ENCODE data around the gene MARCHF3.

MARCHF3 gene

GRCh38 chr5:127004721-127005120, 25.6 kb downstream of the MARCHF3 start:
- H3K4me3 ChIP-seq (IDR thresholded peaks at IDR 0.05; ENCODE audit: insufficient read depth, low read depth, low read length) = no peak overlapping the region
- peaks cover 5% of the 10 kb centered on the region for H3K4me1 ChIP-seq (ENCODE audit: low read depth, poor library complexity, severe bottlenecking)
- no peaks in the 10 kb centered on the region for H3K79me2 ChIP-seq (ENCODE audit: insufficient read depth, low read depth)
- H3K36me3 ChIP-seq (ENCODE audit: insufficient read depth) = no peaks in the 10 kb centered on the region
- H3K9ac ChIP-seq = no peak overlapping the region
- no peaks in the 10 kb centered on the region for H3K27me3 ChIP-seq (ENCODE audit: insufficient read depth, low read depth)
- no peak overlapping the region for H3K27ac ChIP-seq
- H2AFZ ChIP-seq (ENCODE audit: low read depth) = no peak overlapping the region
- H3K4me2 ChIP-seq = no peak overlapping the region
- H4K20me1 ChIP-seq (ENCODE audit: insufficient read depth) = no peaks in the 10 kb centered on the region
- no peak for TF ChIP-seq CTCF (conservative IDR thresholded peaks at IDR 0.05; ENCODE audit: low read depth, low read length)

- no peak overlapping the region for H2AFZ ChIP-seq (ENCODE audit: low read depth)
- no peaks in the 10 kb centered on the region for H4K20me1 ChIP-seq (ENCODE audit: insufficient read depth)
- no peak overlapping the region for H3K4me2 ChIP-seq
- H3K9ac ChIP-seq = no peak overlapping the region
- no peak overlapping the region for H3K27ac ChIP-seq
- peaks cover 6% of the 10 kb centered on the region for H3K4me1 ChIP-seq (ENCODE audit: low read depth, poor library complexity, severe bottlenecking)
- H3K4me3 ChIP-seq (IDR thresholded peaks at IDR 0.05; ENCODE audit: insufficient read depth, low read depth, low read length) = no peak overlapping the region
- TF ChIP-seq CTCF (conservative IDR thresholded peaks at IDR 0.05; ENCODE audit: low read depth, low read length) = no peak
- H3K36me3 ChIP-seq (ENCODE audit: insufficient read depth) = no peaks in the 10 kb centered on the region
- H3K79me2 ChIP-seq (ENCODE audit: insufficient read depth, low read depth) = no peaks in the 10 kb centered on the region
- H3K27me3 ChIP-seq (ENCODE audit: insufficient read depth, low read depth) = no peaks in the 10 kb centered on the region
These were observed 26.4 kb downstream of the MARCHF3 start for GRCh38 chr5:127003798-127004495.

GRCh38 chr5:127002390-127002789, 28.0 kb downstream of the MARCHF3 start:
- Histone ChIP-seq H3K79me2 (ENCODE audit: insufficient read depth, low read depth) (no peaks in the 10 kb centered on the region), H3K4me3 (IDR thresholded peaks at IDR 0.05; ENCODE audit: insufficient read depth, low read depth, low read length) (no peak overlapping the region), H3K36me3 (ENCODE audit: insufficient read depth) (no peaks in the 10 kb centered on the region), H2AFZ (ENCODE audit: low read depth) (no peak overlapping the region), H4K20me1 (ENCODE audit: insufficient read depth) (no peaks in the 10 kb centered on the region), H3K27me3 (ENCODE audit: insufficient read depth, low read depth) (no peaks in the 10 kb centered on the region), H3K4me2 (no peak overlapping the region), H3K27ac (no peak overlapping the region), H3K9ac (no peak overlapping the region), H3K4me1 (ENCODE audit: low read depth, poor library complexity, severe bottlenecking) (peaks cover 22% of the 10 kb centered on the region)
- TF ChIP-seq CTCF (conservative IDR thresholded peaks at IDR 0.05; ENCODE audit: low read depth, low read length) = no peak

- Histone ChIP-seq H3K27ac (no peak overlapping the region), H3K79me2 (ENCODE audit: insufficient read depth, low read depth) (no peaks in the 10 kb centered on the region), H2AFZ (ENCODE audit: low read depth) (no peak overlapping the region), H3K36me3 (ENCODE audit: insufficient read depth) (no peaks in the 10 kb centered on the region), H3K4me3 (IDR thresholded peaks at IDR 0.05; ENCODE audit: insufficient read depth, low read depth, low read length) (no peak overlapping the region), H3K4me2 (no peak overlapping the region), H3K9ac (no peak overlapping the region), H4K20me1 (ENCODE audit: insufficient read depth) (no peaks in the 10 kb centered on the region), H3K4me1 (ENCODE audit: low read depth, poor library complexity, severe bottlenecking) (peaks cover 25% of the 10 kb centered on the region), H3K27me3 (ENCODE audit: insufficient read depth, low read depth) (no peaks in the 10 kb centered on the region)
- TF ChIP-seq CTCF (conservative IDR thresholded peaks at IDR 0.05; ENCODE audit: low read depth, low read length) = no peak
These were observed 28.6 kb downstream of the MARCHF3 start for GRCh38 chr5:127001621-127002296.
